ENCODE measurements around the gene LDB2.
A peak's percentile ranks its signal among the peaks of the same experiment; 100 is the strongest.

Gene LDB2

GRCh38 chr4:16726368-16727050 lies 171.9 kb downstream of the LDB2 start:
- no peak for TF ChIP-seq CTCF (IDR thresholded peaks at IDR 0.05; ENCODE audit: insufficient read depth, low read depth, low read length, missing control alignments)
- no peak overlapping the region for H3K4me3 ChIP-seq (ENCODE audit: low read depth, low read length)
- DNase-seq (ENCODE audit: low read depth) = no peak

- H3K4me3 ChIP-seq (ENCODE audit: low read depth, low read length) = no peak overlapping the region
- no peak for DNase-seq (ENCODE audit: low read depth)
- no peak for TF ChIP-seq CTCF (IDR thresholded peaks at IDR 0.05; ENCODE audit: insufficient read depth, low read depth, low read length, missing control alignments)
Measured at GRCh38 chr4:16725252-16725651, 173.2 kb downstream of the LDB2 start.

GRCh38 chr4:16722416-16722815 lies 176.0 kb downstream of the LDB2 start:
- no peak overlapping the region for H3K4me3 ChIP-seq (ENCODE audit: low read depth, low read length)
- DNase-seq (ENCODE audit: low read depth) = no peak
- TF ChIP-seq CTCF (IDR thresholded peaks at IDR 0.05; ENCODE audit: insufficient read depth, low read depth, low read length, missing control alignments) = no peak

GRCh38 chr4:16721613-16722291 lies 176.7 kb downstream of the LDB2 start:
- peak; percentile 1 for DNase-seq (ENCODE audit: low read depth)
- no peak for TF ChIP-seq CTCF (IDR thresholded peaks at IDR 0.05; ENCODE audit: insufficient read depth, low read depth, low read length, missing control alignments)
- H3K4me3 ChIP-seq (ENCODE audit: low read depth, low read length) = no peak overlapping the region

- H3K4me3 ChIP-seq (ENCODE audit: low read depth, low read length) = no peak overlapping the region
- TF ChIP-seq CTCF (IDR thresholded peaks at IDR 0.05; ENCODE audit: insufficient read depth, low read depth, low read length, missing control alignments) = no peak
- DNase-seq (ENCODE audit: low read depth) = no peak
Measured at GRCh38 chr4:16720761-16721160, 177.7 kb downstream of the LDB2 start.

GRCh38 chr4:16717266-16717970 lies 181.0 kb downstream of the LDB2 start:
- DNase-seq (ENCODE audit: low read depth) = no peak
- no peak overlapping the region for H3K4me3 ChIP-seq (ENCODE audit: low read depth, low read length)
- TF ChIP-seq CTCF (IDR thresholded peaks at IDR 0.05; ENCODE audit: insufficient read depth, low read depth, low read length, missing control alignments) = no peak

Measured in GM12865 (cell line).